SU-DHL-6 (cell line): Measurements from ENCODE around the gene SLAIN2.

Source experiments
- CTCF ChIP-seq: fragments of 200-600 bp; sonication (generic); IDR thresholded peaks from one replicate; pipeline ENCODE4 v1.5.1; 2017; ENCODE audit warnings: antibody characterized with exemption, mild to moderate bottlenecking, low read length, moderate library complexity; ENCODE audit not compliant: insufficient read depth, poor library complexity, severe bottlenecking
- EZH2phosphoT487 ChIP-seq: fragments of 200-600 bp; sonication (generic), shearing (Covaris generic); conservative IDR thresholded peaks from 2 replicates; pipeline ENCODE4 v1.6.1; 2018; ENCODE audit warnings: mild to moderate bottlenecking, antibody characterized with exemption, low read length, moderate library complexity, mixed read lengths

GRCh38 chr4:48431401-48431800 is 90.1 kb downstream of the SLAIN2 start:
- TF ChIP-seq CTCF (no peak), EZH2phosphoT487 (no peak)
